Activated CD4-positive, CD25-positive, alpha-beta regulatory T cell treated with anti-CD3 and anti-CD28 coated beads, Interleukin-2, amount 50 U/mL, for 16 hours (primary cell): Measurements from ENCODE around the gene TPCN1.

Experiments used
- DNase-seq: peaks from one replicate; pipeline ENCODE4 v3.0.0-alpha.2; 2020; ENCODE audit warnings: low read depth, low spot score

Gene TPCN1

DNA sequence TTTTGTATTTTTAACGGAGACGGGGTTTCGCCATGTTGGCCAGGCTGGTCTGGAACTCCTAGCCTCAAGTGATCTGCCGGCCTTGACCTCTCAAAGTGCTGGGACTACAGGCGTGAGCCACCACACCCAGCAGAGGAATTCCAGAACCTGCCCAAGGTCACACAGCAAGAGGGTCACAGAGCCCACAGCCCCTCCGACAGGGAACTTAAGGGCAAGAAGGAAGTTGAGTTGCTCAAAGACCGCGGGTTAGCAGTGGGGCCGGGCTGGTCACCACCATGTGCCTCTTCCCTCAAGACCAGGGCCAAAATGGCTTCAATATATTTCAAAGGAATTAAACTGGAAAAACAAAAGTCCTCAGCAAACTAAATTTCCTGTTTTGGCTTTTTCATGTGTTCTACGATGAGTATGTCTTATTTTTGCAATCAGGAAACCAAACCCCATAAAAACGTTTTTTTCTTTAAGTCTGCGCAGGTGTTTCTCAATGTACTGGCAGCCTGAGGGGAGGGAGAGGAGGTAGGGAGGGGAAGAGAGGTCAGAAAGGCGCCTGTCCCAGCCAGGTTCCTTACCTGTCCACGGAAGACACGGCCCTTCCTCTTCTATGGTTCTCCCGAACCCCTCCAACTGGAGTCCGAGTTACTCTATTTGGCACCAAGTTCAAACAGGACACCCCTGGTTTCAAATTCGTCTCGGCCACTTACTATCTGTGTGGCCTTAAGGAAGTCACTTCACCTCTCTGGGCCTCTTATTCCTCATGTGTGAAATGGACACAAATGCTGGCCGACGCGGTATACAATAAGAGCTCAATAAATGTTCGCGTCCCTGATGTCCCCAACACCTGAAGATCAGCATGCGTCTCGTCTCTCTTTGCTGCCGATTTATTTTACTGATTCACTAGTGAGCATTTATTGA, 112.9 kb downstream of the TPCN1 start:
- DNase-seq: no peak

DNA sequence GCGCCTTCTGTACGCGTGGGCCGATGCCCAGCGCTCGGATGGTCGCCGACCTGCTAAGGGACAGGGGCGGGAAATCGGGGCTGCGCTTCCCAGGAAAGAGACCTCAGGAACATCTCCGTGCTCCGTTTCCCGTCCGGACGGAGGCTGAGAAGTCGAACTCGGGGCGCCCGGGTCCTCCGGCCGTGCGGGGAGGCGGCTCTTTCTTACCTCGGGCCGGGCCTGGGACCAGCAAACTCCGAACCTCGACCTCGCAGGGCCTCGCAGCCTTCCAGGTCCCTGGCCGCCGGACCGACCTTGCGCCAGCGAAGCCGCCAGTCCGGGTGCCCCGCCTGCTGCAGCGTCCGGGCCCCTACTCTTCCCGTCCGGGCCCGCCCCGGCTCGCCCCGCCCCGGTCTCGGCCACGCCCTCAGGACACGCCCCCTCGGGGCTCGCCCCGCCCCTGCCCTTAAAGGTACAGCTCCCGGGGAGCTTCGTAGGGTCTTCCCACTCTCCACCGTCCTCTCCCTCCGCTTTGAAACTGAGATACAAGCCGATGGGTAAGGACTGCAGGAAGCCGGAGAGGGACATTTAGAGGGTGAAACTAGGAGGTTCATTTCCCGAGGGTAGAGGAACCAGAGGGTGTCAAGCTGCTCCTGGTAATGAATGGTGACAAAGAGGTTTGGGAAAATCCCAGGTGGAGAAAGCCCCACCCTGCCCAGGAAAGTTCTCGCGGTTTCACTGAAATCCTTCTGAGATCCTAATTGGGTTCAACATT, 113.7 kb downstream of the TPCN1 start, which contains the start of gene SLC8B1:
TSS of gene SLC8B1 (minus strand) at position 324 of the 754 bp plus-strand sequence. CDS start 2,231 bp downstream, outside the sequence.
- peak; percentile 79 for DNase-seq

DNA sequence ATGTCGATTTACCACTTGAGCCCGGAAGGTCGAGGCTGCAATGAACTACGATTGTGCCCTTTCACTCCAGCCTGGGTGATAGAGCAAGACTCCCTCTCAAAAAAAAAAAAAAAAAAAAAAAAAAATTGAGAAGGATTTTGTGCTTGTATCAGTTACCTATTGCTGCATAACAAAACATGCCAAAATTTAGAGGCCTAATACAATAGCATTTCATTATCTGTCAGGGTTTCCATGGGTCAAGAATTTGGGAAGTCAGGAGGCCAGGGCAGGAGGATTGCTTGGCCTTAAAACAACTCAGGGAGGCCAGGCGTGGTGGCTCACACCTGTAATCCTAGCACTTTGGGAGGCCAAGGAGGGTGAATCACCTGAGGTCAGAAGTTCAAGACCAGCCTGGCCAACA, 118.3 kb downstream of the TPCN1 start:
- DNase-seq: no peak

DNA sequence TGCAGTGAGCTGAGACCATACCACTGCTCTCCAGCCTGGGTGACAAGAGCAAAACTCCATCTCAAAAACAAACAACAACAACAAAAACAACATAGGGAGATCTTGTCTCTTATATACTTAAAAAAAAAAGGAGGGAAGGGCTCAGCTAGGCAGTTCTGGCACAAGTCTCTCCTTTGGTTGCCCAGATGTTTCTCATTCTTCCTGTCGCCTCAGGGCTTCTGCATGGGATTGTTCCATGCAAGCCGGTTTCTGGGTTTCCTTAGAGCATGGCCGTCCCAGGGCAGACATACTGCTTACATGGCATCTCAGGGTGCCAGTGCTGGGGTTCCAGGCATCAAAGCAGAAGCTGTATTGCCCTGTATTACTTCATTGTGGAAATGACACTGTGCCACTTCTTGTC, 118.8 kb downstream of the TPCN1 start:
- DNase-seq: no peak

DNA sequence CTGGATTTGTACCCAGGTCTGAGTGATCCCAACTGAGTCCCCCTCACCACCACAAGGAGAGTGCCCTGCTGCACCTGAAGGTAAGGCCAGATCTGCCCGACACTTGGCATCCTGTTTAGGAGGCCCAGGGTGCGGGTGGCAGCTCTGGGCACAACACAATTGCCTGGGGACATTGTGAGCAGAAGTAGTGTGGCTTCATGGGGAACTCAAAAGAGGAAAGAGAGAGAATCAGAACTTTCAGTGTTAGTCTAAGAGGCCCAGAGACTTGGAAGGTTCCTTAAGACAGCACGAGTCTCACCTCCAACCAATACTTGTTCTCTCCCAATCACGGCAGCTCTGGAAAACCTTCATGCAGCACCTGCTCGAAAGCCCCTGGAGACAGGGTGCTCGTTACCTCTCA, 120.3 kb downstream of the TPCN1 start:
- DNase-seq: no peak

DNA sequence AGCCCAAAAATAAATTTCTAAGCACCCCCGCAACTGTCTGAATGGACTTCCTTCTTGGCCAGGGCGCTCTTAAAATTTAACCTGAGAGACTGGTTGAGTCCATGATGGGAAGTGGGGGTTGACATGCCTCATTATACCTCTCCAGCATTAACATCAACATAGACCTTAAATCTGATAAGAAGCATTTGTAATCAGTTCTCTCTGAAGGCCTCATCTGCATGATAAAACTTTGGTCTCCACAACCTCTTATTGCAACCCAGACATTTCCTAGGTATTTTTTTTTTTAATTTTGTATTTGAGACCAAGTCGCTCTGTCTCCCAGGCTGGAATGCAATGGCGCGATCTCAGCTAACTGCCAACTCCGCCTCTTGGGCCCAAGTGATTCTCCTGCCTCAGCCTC, 124.1 kb downstream of the TPCN1 start:
- DNase-seq: no peak

DNA sequence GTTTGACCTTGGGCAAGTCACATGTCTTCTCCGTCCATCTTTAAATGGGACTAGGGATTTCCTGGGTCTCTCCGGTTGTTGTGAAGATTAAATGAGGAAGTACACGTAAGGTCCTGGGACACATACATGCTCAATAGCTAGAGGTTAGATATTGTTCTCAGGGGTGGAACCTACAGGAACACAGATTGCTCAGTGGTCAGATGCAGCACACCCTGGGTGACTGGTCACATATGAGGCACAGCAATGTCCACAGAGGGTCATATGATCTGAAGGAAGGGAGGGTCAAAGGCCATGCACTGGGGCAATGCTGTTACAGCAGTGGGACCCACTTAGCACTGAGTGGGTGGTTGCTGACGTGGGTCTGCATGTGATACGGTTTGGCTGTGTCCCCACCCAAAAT, 125.1 kb downstream of the TPCN1 start:
- DNase-seq: no peak

DNA sequence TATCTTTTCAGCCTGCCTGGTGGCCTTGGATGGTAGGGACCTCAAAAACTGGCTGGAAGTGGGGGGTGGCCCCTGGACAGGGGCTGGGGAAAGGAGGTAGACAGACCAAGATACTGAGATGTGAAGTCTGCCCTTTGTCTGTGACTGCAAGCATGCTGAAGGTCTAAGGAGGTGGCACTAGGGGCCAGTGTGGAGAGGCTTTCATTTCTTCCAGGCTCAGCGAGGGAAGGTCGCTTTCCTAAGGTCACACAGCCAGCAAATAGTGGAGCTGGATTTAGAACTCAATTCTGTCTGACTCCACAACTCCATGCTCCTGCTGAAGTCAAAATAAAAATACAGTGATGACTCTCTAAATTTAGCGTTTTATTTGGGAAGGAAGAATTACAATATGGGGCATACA, 125.8 kb downstream of the TPCN1 start:
- DNase-seq: no peak

DNA sequence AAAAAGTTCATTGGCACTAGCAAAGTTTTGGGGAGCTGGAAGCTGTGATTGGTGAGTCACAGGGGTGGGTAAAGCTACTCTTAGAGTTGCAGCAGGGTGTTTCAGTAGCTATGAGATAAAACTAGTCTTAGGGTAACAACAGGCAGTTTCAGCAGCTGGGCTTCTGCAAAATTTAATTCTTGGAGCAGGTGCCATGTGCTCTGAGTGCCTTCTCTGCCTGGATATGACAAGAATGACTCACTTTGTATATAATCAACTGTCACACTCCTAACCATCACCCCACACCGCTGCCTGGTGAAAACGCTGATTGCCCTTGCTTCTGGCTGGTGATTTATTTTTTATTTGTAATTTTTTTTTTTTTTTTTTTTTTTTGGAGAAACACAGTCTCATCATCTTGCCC, 126.6 kb downstream of the TPCN1 start:
- DNase-seq: no peak
